Erythroblast (primary cell): ENCODE results near the gene DMTF1.
"Not testable (repeated sequence)": the region's sequence is repeated elsewhere in the genome, so short reads cannot be mapped to it uniquely, and the experiment has no call there.

Experiments used
- DNase-seq, 2 experiments: peaks; one replicate each; lab custom pipeline; 2025; lab: John Stamatoyannopoulos, UW
- GATA1 ChIP-seq: IDR thresholded peaks from 2 replicates; pipeline ENCODE4 v1.6.1; 2011; ENCODE audit warnings: low read depth, mild to moderate bottlenecking, control low read depth, low read length, moderate library complexity
- POLR2A ChIP-seq: IDR thresholded peaks from 2 replicates; pipeline ENCODE4 v1.6.1; 2011; ENCODE audit warnings: mild to moderate bottlenecking, low read length

Gene DMTF1

GRCh38 chr7:87193912-87194311 is 41.7 kb downstream of the DMTF1 start:
- DNase-seq, result no peak
- TF ChIP-seq POLR2A (no peak), GATA1 (no peak)

GRCh38 chr7:87199241-87199640 is 47.0 kb downstream of the DMTF1 start:
- no peak for TF ChIP-seq GATA1
- TF ChIP-seq POLR2A, result no peak

GRCh38 chr7:87199700-87200450 is 47.6 kb downstream of the DMTF1 start:
- TF ChIP-seq POLR2A, result no peak
- TF ChIP-seq GATA1, result no peak
- no peak for DNase-seq

More at GRCh38 chr7:87199241-87199640, 47.0 kb downstream of the DMTF1 start:
- no peak for DNase-seq

- TF ChIP-seq POLR2A (no peak), GATA1 (no peak)
These were observed 50.0 kb downstream of the DMTF1 start for GRCh38 chr7:87202208-87202607.

GRCh38 chr7:87202705-87203104 is 50.5 kb downstream of the DMTF1 start:
- no peak for DNase-seq
- TF ChIP-seq GATA1 (no peak), POLR2A (no peak)

More at GRCh38 chr7:87202208-87202607, 50.0 kb downstream of the DMTF1 start:
- no peak for DNase-seq

- not testable (repeated sequence) for DNase-seq
These were observed 51.7 kb downstream of the DMTF1 start for GRCh38 chr7:87203929-87204328.

GRCh38 chr7:87204933-87205332 is 52.7 kb downstream of the DMTF1 start:
- TF ChIP-seq GATA1, result no peak
- TF ChIP-seq POLR2A, result no peak
- peak in 1 of 2 experiments; percentile 3 for DNase-seq

- not testable (repeated sequence) for DNase-seq
These were observed 53.4 kb downstream of the DMTF1 start for GRCh38 chr7:87205701-87206100.

GRCh38 chr7:87206361-87206760 is 54.1 kb downstream of the DMTF1 start:
- TF ChIP-seq POLR2A, result no peak
- TF ChIP-seq GATA1, result no peak
- no peak for DNase-seq

- no peak for TF ChIP-seq POLR2A
These were observed 57.2 kb downstream of the DMTF1 start for GRCh38 chr7:87209295-87209924.

GRCh38 chr7:87210506-87210905 is 58.3 kb downstream of the DMTF1 start:
- TF ChIP-seq GATA1 (no peak), POLR2A (no peak)
- DNase-seq, result no peak

More at GRCh38 chr7:87209295-87209924, 57.2 kb downstream of the DMTF1 start:
- DNase-seq, result no peak

GRCh38 chr7:87212498-87212897 is 60.2 kb downstream of the DMTF1 start:
- DNase-seq, result no peak

GRCh38 chr7:87213252-87213651 is 61.0 kb downstream of the DMTF1 start:
- DNase-seq, result no peak
- TF ChIP-seq GATA1 (no peak), POLR2A (no peak)

More at GRCh38 chr7:87212498-87212897, 60.2 kb downstream of the DMTF1 start:
- TF ChIP-seq POLR2A, result no peak
- TF ChIP-seq GATA1, result no peak

GRCh38 chr7:87213811-87214210 is 61.6 kb downstream of the DMTF1 start:
- no peak for TF ChIP-seq GATA1
- TF ChIP-seq POLR2A, result no peak
- DNase-seq, result no peak

- DNase-seq, result no peak
- TF ChIP-seq GATA1 (no peak), POLR2A (no peak)
These were observed 62.8 kb downstream of the DMTF1 start for GRCh38 chr7:87215046-87215445.
